Measurements from ENCODE around the gene PPA2. TPM values are rescaled to one million over a fixed set of nuclear protein-coding genes. Genes with fewer than 3 reads are reported as not detected.

Gene PPA2
- total and polyA plus RNA-seq, 8 donors, result 75.3 to 102 (median 86.6) TPM

DNA sequence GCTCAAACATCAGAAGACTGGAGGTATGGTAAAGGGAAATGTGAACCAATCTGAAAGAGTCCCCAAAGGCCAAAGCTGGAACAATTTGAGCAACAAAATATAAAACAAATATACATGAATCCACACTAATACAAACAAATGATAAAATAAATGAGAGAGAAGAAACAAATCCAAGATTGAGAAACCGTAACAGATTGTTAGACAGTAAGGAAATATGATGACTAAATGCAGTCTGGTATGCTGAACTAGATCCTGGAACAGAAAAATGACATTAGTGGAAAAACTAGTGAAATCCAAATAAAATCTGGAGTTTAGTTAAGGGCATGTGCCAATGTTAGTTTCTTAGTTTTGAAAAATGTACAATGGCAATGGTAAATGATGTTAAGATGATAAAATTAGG, 15.9 kb downstream of the PPA2 start:
- peaks cover 0 to 3% of the 10 kb centered on the region in 2 donors for H3K36me3 ChIP-seq
- H3K4me3 ChIP-seq, result no peak overlapping the region
- no peaks in the 10 kb centered on the region for H3K27me3 ChIP-seq
- intact Hi-C loops (cut with DNase I), result no loop called here
- no peak overlapping the region for H3K27ac ChIP-seq
- no peaks in the 10 kb centered on the region for H3K9me3 ChIP-seq
- no peak for DNase-seq
- H3K4me1 ChIP-seq, result peaks cover 0 to 18% of the 10 kb centered on the region in 2 donors
- TF ChIP-seq, protein P1, sequence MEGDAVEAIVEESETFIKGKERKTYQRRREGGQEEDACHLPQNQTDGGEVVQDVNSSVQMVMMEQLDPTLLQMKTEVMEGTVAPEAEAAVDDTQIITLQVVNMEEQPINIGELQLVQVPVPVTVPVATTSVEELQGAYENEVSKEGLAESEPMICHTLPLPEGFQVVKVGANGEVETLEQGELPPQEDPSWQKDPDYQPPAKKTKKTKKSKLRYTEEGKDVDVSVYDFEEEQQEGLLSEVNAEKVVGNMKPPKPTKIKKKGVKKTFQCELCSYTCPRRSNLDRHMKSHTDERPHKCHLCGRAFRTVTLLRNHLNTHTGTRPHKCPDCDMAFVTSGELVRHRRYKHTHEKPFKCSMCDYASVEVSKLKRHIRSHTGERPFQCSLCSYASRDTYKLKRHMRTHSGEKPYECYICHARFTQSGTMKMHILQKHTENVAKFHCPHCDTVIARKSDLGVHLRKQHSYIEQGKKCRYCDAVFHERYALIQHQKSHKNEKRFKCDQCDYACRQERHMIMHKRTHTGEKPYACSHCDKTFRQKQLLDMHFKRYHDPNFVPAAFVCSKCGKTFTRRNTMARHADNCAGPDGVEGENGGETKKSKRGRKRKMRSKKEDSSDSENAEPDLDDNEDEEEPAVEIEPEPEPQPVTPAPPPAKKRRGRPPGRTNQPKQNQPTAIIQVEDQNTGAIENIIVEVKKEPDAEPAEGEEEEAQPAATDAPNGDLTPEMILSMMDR (IDR thresholded peaks at IDR 0.05), result no peak
- no peak for ATAC-seq

DNA sequence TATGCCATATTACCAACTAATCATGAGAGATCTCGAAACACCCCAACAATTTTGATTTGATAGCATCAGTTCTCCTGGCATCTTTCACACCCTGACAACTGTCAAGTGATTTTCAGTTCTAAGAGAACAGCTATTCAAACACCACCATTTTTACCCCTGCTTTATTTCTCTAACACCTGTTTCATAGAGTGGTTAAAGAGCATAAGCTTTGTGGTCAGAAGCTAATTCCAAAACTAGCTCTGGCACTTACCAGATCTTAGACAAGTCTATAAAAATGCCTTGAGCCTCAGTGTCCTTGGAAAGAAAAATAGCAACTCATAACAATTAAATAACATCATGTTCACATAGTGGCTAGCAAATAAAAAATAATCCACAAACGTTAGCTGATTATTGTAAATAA, 17.9 kb downstream of the PPA2 start:
- Histone ChIP-seq H3K27me3 (no peaks in the 10 kb centered on the region), H3K27ac (no peak overlapping the region), H3K36me3 (peaks cover 0 to 5% of the 10 kb centered on the region in 2 donors), H3K4me3 (no peak overlapping the region), H3K9me3 (no peaks in the 10 kb centered on the region), H3K4me1 (peaks cover 0 to 4% of the 10 kb centered on the region in 2 donors)
- TF ChIP-seq, protein P1 (IDR thresholded peaks at IDR 0.05), result no peak
- intact Hi-C loops (cut with DNase I), result no loop called here
- DNase-seq (no peak), ATAC-seq (no peak)

DNA sequence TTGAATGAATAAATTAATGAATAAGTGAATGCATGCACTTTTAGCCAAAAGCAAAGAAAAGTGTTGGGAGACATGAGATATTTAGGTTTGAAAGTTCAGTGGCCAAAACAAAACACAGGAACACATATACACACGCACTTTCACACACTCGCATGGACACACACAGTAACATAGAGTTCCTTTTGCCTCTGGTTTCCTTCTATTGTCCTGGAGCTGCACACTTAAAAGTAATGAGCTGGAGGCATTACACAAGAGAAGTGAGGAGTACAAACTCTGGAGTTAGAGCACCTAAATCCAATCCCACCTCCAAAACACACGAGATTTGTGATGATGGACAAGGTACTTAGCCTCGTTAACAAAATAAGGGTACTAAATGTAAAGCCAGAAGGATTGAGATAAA, 18.7 kb downstream of the PPA2 start:
- Histone ChIP-seq H3K36me3 (peaks cover 0 to 8% of the 10 kb centered on the region in 2 donors), H3K27ac (no peak overlapping the region), H3K9me3 (no peaks in the 10 kb centered on the region), H3K4me1 (peaks cover 0 to 3% of the 10 kb centered on the region in 2 donors), H3K4me3 (no peak overlapping the region), H3K27me3 (no peaks in the 10 kb centered on the region)
- ATAC-seq (no peak), DNase-seq (no peak)
- TF ChIP-seq, protein P1 (IDR thresholded peaks at IDR 0.05), result no peak
- intact Hi-C loops (cut with DNase I), result no loop called here

DNA sequence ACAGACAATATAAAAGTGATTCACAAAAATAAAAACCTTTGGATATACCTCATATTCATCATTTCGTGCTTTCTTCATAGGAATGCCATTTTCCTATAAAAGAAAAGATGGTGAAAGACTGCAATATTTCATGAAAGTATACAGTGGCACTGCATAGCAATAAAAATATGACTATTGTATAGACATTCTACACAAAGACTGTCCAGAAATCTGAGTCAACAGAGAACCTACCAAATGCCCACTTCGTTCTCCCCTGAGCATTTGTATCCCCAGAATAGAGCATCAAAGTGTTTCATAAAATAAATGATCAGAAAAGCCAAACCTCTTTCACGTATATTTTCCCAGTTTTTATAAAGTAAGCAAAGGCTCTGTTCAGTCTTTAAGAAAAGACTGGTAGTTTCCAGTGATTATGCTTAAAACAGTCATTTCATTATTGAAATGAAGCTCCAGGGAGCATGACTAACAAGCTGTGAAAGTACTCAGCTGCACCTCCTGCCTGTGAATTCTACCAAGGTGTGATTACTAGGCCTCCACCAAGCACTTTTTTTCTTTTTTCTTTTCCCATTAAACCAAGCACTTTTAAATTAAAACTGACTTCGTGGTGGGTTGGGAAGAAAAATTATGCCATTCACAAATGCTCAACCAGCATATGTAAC, 20.2 kb downstream of the PPA2 start:
- no peaks in the 10 kb centered on the region for H3K9me3 ChIP-seq
- DNase-seq (no peak), ATAC-seq (no peak)
- H3K4me1 ChIP-seq, result no peaks in the 10 kb centered on the region
- H3K27me3 ChIP-seq, result no peaks in the 10 kb centered on the region
- H3K27ac ChIP-seq, result no peak overlapping the region
- TF ChIP-seq, protein P1 (IDR thresholded peaks at IDR 0.05), result no peak
- peaks cover 0 to 8% of the 10 kb centered on the region in 2 donors for H3K36me3 ChIP-seq
- intact Hi-C loops (cut with DNase I), result no loop called here
- H3K4me3 ChIP-seq, result no peak overlapping the region

DNA sequence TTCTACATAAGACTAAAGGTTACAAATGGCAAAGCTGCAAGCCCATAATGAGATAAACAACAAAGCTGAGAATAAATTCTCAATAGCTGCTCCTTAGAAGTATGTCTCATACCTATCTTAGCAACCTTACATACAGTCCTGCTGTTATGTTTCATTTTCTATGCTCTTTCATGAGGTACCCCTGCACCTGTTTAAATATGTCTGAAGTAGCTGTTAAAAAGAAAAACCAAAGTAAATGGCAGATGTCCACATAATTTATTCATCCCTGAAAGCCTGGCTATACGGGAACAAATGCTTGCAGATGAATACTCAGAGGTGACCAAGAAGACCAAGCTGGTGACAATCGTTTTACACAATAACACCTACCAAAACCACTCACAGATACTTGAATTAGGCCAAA, 22.5 kb downstream of the PPA2 start:
- no peak for DNase-seq
- intact Hi-C loops (cut with DNase I), result no loop called here
- Histone ChIP-seq H3K27ac (no peak overlapping the region), H3K4me3 (no peak overlapping the region), H3K9me3 (no peaks in the 10 kb centered on the region), H3K36me3 (peaks cover 0 to 8% of the 10 kb centered on the region in 2 donors), H3K27me3 (no peaks in the 10 kb centered on the region), H3K4me1 (no peaks in the 10 kb centered on the region)
- no peak for ATAC-seq
- TF ChIP-seq, protein P1 (IDR thresholded peaks at IDR 0.05), result no peak
